Lung (tissue), 12 donors: Measurements from ENCODE around the gene GOSR2. TPM values are rescaled to one million over a fixed set of nuclear protein-coding genes. Genes with fewer than 3 reads are reported as not detected.

Source experiments
- ATAC-seq: fragments of 200-7000 bp; cut with Tn5 transposase; one replicate; pipeline ENCODE4 v1.9.1; 2020; ENCODE audit warnings: moderate number of reproducible peaks; ENCODE audit not compliant: insufficient read depth, low FRiP score
- DNase-seq, 3 donors: peaks; one replicate each; pipeline ENCODE4 v3.0.0-alpha.2; 2013 to 2017
- H3K27ac ChIP-seq, 2 donors: one replicate each; pipeline ENCODE4 v1.5.1; 2013; ENCODE audit warnings: mild to moderate bottlenecking in 2 of 2, moderate library complexity in 2 of 2, control low read depth in 1 of 2, inconsistent platforms in 1 of 2, low read depth in 1 of 2, low read length in 1 of 2
- H3K27me3 ChIP-seq, 3 donors: one replicate each; pipeline ENCODE4 v1.5.1; 2013; ENCODE audit warnings: low read length in 2 of 3; ENCODE audit not compliant: control insufficient read depth in 3 of 3, insufficient read depth in 3 of 3
- H3K36me3 ChIP-seq, 4 donors: one replicate each; pipeline ENCODE4 v1.5.1; 2013; ENCODE audit warnings: low read length in 4 of 4, mild to moderate bottlenecking in 1 of 4, moderate library complexity in 1 of 4; ENCODE audit not compliant: control insufficient read depth in 4 of 4, insufficient read depth in 4 of 4
- H3K4me1 ChIP-seq, 5 donors: one replicate each; pipeline ENCODE4 v1.5.1; 2013; ENCODE audit warnings: low read length in 5 of 5, mild to moderate bottlenecking in 2 of 5, moderate library complexity in 1 of 5; ENCODE audit not compliant: control insufficient read depth in 5 of 5, insufficient read depth in 5 of 5
- H3K4me3 ChIP-seq: one replicate; pipeline ENCODE4 v1.5.1; 2013; ENCODE audit warnings: mild to moderate bottlenecking, control low read depth, moderate library complexity
- H3K9ac ChIP-seq, 2 donors: one replicate each; pipeline ENCODE4 v1.5.1; 2013; ENCODE audit warnings: low read length in 2 of 2, control low read depth in 1 of 2; ENCODE audit not compliant: insufficient read depth in 1 of 2
- H3K9me3 ChIP-seq, 4 donors: one replicate each; pipeline ENCODE4 v1.5.1; 2013; ENCODE audit warnings: low read length in 3 of 4, mild to moderate bottlenecking in 1 of 4, moderate library complexity in 1 of 4; ENCODE audit not compliant: control insufficient read depth in 4 of 4, insufficient read depth in 3 of 4
- CTCF ChIP-seq: IDR thresholded peaks from 2 replicates; pipeline ENCODE4 v1.5.1; 2012; ENCODE audit warnings: mild to moderate bottlenecking; ENCODE audit errors: control extremely low read depth, extremely low read depth
- WGBS, 2 donors: extraction: QIAGEN DNeasy Blood & Tissue Kit; methylation state at CpG; one replicate each; pipeline ENCODE4 v1.1.7; 2013; 5-methylcytosine and 5-hydroxymethylcytosine counted together
- polyA plus RNA-seq, 2 donors: library from polyadenylated mRNA; stranded (reverse); fragments of 200-250 nt; gene quantifications; one replicate each; pipeline ENCODE4 v1.2.1, GENCODE V29; 2013
- total RNA-seq, 2 donors: library from RNA; depleted of rRNA in 1 of 2; stranded (reverse); fragments of >200 nt in 1 of 2; gene quantifications; one replicate each; pipeline ENCODE4 v1.2.1, GENCODE V29; 2014 to 2021
- donor health status: control.
- donor health status: control.
- donor health status: Bipolar disorder and iron deficiency.
- donor health status: healthy.
- donor health status: DM: yes; HTN: yes; CAD: no.

GOSR2 gene
- total and polyA plus RNA-seq, 4 donors, result 22.4 to 52.9 (median 42.0) TPM

GRCh38 chr17:46975287-46975686 is 52.3 kb downstream of the GOSR2 start:
- H3K4me1 ChIP-seq, result peaks cover 0 to 15% (median 0%) of the 10 kb centered on the region in 5 donors
- ATAC-seq, result no peak
- H3K9ac ChIP-seq, result no peak overlapping the region
- peaks cover 0 to 2% (median 0%) of the 10 kb centered on the region in 4 donors for H3K9me3 ChIP-seq
- 81 to 82% methylated on average over 4 of the region's 4 CpGs for WGBS, 2 donors
- H3K4me3 ChIP-seq, result no peak overlapping the region
- H3K27me3 ChIP-seq, result peaks cover 10 to 36% (median 27%) of the 10 kb centered on the region in 3 donors
- DNase-seq, result no peak
- H3K36me3 ChIP-seq, result no peaks in the 10 kb centered on the region
- H3K27ac ChIP-seq, result no peak overlapping the region
- no peak for TF ChIP-seq CTCF

- no peak for DNase-seq
- H3K27me3 ChIP-seq, result peaks cover 10 to 43% (median 32%) of the 10 kb centered on the region in 3 donors
- WGBS, 2 donors, result 78 to 83% methylated on average over 14 of the region's 14 CpGs
These were observed 53.8 kb downstream of the GOSR2 start for GRCh38 chr17:46976626-46977270.

GRCh38 chr17:46977348-46977747 is 54.4 kb downstream of the GOSR2 start:
- WGBS, 2 donors, result 44 to 51% methylated on average over 7 of the region's 7 CpGs
- no peak overlapping the region for H3K4me3 ChIP-seq
- H3K27me3 ChIP-seq, result peaks cover 10 to 43% (median 33%) of the 10 kb centered on the region in 3 donors
- no peaks in the 10 kb centered on the region for H3K36me3 ChIP-seq
- no peak for TF ChIP-seq CTCF
- no peak overlapping the region for H3K9ac ChIP-seq
- peaks cover 0 to 15% (median 0%) of the 10 kb centered on the region in 5 donors for H3K4me1 ChIP-seq
- DNase-seq, result peak; percentile 16 to 48 (median 34)
- H3K9me3 ChIP-seq, result peaks cover 0 to 2% (median 0%) of the 10 kb centered on the region in 4 donors
- no peak for ATAC-seq
- H3K27ac ChIP-seq, result no peak overlapping the region

More at GRCh38 chr17:46976626-46977270, 53.8 kb downstream of the GOSR2 start:
- H3K27ac ChIP-seq, result no peak overlapping the region
- no peak for TF ChIP-seq CTCF
- H3K36me3 ChIP-seq, result no peaks in the 10 kb centered on the region
- no peak for ATAC-seq
- H3K4me1 ChIP-seq, result peaks cover 0 to 15% (median 0%) of the 10 kb centered on the region in 5 donors
- H3K4me3 ChIP-seq, result no peak overlapping the region
- no peak overlapping the region for H3K9ac ChIP-seq
- peaks cover 0 to 2% (median 0%) of the 10 kb centered on the region in 4 donors for H3K9me3 ChIP-seq
